H1 (cell line): Measurements from ENCODE around the gene PLCB2. TPM values are rescaled to one million over a fixed set of nuclear protein-coding genes. Genes with fewer than 3 reads are reported as not detected.

Source experiments
- FOSL1 ChIP-seq: IDR thresholded peaks from 2 replicates; pipeline ENCODE4 v1.6.1; 2011; ENCODE audit warnings: mild to moderate bottlenecking, low read depth, low read length, moderate library complexity; ENCODE audit not compliant: insufficient read depth
- HDAC2 ChIP-seq, 2 experiments: fragments of 300-600 bp in 1 of 2; sonication (generic) in 1 of 2; IDR thresholded peaks; 2 replicates each; pipeline ENCODE4 v1.6.1; 2011 to 2012; ENCODE audit warnings: low read depth in 2 of 2, low read length in 2 of 2, mild to moderate bottlenecking in 2 of 2, moderate library complexity in 2 of 2, borderline replicate concordance in 1 of 2, inconsistent platforms in 1 of 2
- RNF2 ChIP-seq: fragments of 200-900, 300-1000 bp; sonication (generic); IDR thresholded peaks from 2 replicates; pipeline ENCODE4 v1.7.1; 2016; ENCODE audit warnings: borderline replicate concordance, low read depth, mild to moderate bottlenecking, antibody characterized with exemption, low read length; ENCODE audit not compliant: poor library complexity, severe bottlenecking; ENCODE audit errors: missing control alignments
- SRF ChIP-seq: IDR thresholded peaks from 2 replicates; pipeline ENCODE4 v1.6.1; 2011; ENCODE audit warnings: mild to moderate bottlenecking, low read depth, low read length, moderate library complexity
- TAF7 ChIP-seq: optimal IDR thresholded peaks from 2 replicates; pipeline ENCODE3; 2011; ENCODE audit warnings: low read depth, mild to moderate bottlenecking, inconsistent platforms, low read length, moderate library complexity, borderline replicate concordance
- polyA plus RNA-seq, 7 experiments: library from polyadenylated mRNA; depleted of rRNA in 3 of 7; stranded (reverse) in 5 of 7; unstranded in 2 of 7; fragments of >200 nt in 5 of 7; fragments of 200-250 nt in 2 of 7; gene quantifications; 1 replicate in 5 of 7; 2 replicates in 1 of 7; 4 replicates in 1 of 7; pipeline versions ENCODE4 v1.2.1 to v1.2.3, GENCODE V29; 2011 to 2013; ENCODE audit warnings: missing spikeins in 2 of 7, mixed read lengths in 2 of 7
- total RNA-seq: library from RNA; stranded (reverse); fragmentation: NEBNext Ultra II Directional; extraction: Animal tissue kit (Norgen Biotek cat#: 25700); gene quantifications from 2 replicates; pipeline ENCODE4 v1.2.1, GENCODE V29; 2021
- TF ChIP-seq, protein P1 (sequence below): fragments of 300-600 bp; sonication (generic); IDR thresholded peaks from 2 replicates; pipeline ENCODE4 v1.7.1; 2012; ENCODE audit warnings: low read length, moderate library complexity, mild to moderate bottlenecking, inconsistent platforms; ENCODE audit not compliant: insufficient replicate concordance

The PLCB2 gene
- total and polyA plus RNA-seq, 2 of the 8 experiments (the other 6 are each of a cell fraction or from before 2014, with no cell fraction given), result 7.2 to 8.4 TPM

- TF ChIP-seq HDAC2 (IDR thresholded peaks at IDR 0.05; ENCODE audit: borderline replicate concordance in 1 of 2, low read depth in 2 of 2, low read length in 2 of 2) (no peak), TAF7 (no peak), SRF (no peak), FOSL1 (no peak), RNF2 (no peak)
- TF ChIP-seq, protein P1, sequence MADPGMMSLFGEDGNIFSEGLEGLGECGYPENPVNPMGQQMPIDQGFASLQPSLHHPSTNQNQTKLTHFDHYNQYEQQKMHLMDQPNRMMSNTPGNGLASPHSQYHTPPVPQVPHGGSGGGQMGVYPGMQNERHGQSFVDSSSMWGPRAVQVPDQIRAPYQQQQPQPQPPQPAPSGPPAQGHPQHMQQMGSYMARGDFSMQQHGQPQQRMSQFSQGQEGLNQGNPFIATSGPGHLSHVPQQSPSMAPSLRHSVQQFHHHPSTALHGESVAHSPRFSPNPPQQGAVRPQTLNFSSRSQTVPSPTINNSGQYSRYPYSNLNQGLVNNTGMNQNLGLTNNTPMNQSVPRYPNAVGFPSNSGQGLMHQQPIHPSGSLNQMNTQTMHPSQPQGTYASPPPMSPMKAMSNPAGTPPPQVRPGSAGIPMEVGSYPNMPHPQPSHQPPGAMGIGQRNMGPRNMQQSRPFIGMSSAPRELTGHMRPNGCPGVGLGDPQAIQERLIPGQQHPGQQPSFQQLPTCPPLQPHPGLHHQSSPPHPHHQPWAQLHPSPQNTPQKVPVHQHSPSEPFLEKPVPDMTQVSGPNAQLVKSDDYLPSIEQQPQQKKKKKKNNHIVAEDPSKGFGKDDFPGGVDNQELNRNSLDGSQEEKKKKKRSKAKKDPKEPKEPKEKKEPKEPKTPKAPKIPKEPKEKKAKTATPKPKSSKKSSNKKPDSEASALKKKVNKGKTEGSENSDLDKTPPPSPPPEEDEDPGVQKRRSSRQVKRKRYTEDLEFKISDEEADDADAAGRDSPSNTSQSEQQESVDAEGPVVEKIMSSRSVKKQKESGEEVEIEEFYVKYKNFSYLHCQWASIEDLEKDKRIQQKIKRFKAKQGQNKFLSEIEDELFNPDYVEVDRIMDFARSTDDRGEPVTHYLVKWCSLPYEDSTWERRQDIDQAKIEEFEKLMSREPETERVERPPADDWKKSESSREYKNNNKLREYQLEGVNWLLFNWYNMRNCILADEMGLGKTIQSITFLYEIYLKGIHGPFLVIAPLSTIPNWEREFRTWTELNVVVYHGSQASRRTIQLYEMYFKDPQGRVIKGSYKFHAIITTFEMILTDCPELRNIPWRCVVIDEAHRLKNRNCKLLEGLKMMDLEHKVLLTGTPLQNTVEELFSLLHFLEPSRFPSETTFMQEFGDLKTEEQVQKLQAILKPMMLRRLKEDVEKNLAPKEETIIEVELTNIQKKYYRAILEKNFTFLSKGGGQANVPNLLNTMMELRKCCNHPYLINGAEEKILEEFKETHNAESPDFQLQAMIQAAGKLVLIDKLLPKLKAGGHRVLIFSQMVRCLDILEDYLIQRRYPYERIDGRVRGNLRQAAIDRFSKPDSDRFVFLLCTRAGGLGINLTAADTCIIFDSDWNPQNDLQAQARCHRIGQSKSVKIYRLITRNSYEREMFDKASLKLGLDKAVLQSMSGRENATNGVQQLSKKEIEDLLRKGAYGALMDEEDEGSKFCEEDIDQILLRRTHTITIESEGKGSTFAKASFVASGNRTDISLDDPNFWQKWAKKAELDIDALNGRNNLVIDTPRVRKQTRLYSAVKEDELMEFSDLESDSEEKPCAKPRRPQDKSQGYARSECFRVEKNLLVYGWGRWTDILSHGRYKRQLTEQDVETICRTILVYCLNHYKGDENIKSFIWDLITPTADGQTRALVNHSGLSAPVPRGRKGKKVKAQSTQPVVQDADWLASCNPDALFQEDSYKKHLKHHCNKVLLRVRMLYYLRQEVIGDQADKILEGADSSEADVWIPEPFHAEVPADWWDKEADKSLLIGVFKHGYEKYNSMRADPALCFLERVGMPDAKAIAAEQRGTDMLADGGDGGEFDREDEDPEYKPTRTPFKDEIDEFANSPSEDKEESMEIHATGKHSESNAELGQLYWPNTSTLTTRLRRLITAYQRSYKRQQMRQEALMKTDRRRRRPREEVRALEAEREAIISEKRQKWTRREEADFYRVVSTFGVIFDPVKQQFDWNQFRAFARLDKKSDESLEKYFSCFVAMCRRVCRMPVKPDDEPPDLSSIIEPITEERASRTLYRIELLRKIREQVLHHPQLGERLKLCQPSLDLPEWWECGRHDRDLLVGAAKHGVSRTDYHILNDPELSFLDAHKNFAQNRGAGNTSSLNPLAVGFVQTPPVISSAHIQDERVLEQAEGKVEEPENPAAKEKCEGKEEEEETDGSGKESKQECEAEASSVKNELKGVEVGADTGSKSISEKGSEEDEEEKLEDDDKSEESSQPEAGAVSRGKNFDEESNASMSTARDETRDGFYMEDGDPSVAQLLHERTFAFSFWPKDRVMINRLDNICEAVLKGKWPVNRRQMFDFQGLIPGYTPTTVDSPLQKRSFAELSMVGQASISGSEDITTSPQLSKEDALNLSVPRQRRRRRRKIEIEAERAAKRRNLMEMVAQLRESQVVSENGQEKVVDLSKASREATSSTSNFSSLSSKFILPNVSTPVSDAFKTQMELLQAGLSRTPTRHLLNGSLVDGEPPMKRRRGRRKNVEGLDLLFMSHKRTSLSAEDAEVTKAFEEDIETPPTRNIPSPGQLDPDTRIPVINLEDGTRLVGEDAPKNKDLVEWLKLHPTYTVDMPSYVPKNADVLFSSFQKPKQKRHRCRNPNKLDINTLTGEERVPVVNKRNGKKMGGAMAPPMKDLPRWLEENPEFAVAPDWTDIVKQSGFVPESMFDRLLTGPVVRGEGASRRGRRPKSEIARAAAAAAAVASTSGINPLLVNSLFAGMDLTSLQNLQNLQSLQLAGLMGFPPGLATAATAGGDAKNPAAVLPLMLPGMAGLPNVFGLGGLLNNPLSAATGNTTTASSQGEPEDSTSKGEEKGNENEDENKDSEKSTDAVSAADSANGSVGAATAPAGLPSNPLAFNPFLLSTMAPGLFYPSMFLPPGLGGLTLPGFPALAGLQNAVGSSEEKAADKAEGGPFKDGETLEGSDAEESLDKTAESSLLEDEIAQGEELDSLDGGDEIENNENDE, result no peak
Observed at GRCh38 chr15:40295877-40296560, 11.7 kb downstream of the PLCB2 start (continued).
